HFF-Myc (cell line): ENCODE measurements around the gene ARHGAP44.
"Not testable (repeated sequence)": the region's sequence is repeated elsewhere in the genome, so short reads cannot be mapped to it uniquely, and the experiment has no call there.

Source experiments
- DNase-seq: peaks from one replicate; pipeline ENCODE4 v3.0.0-alpha.2; 2011; ENCODE audit warnings: low read depth; ENCODE audit errors: extremely low read depth
- H3K4me3 ChIP-seq: replicated peaks from 2 replicates; pipeline ENCODE4 v1.5.1; 2011; ENCODE audit warnings: low read depth, mild to moderate bottlenecking, control low read depth, low read length
- CTCF ChIP-seq: IDR thresholded peaks from 2 replicates; pipeline ENCODE4 v1.5.1; 2012; ENCODE audit warnings: mild to moderate bottlenecking, low read depth, low read length, control low read depth; ENCODE audit errors: missing control alignments

The ARHGAP44 gene

GRCh38 chr17:12974005-12974531 is 184.8 kb downstream of the ARHGAP44 start:
- no peak for TF ChIP-seq CTCF
- no peak overlapping the region for H3K4me3 ChIP-seq
- DNase-seq = no peak

- peak; percentile 12 for DNase-seq
- no peak for TF ChIP-seq CTCF
- H3K4me3 ChIP-seq = no peak overlapping the region
These were observed 187.9 kb downstream of the ARHGAP44 start for GRCh38 chr17:12977008-12977751.

- DNase-seq, H3K4me3 ChIP-seq: not testable (repeated sequence)
These were observed 189.5 kb downstream of the ARHGAP44 start for GRCh38 chr17:12978787-12979186.

GRCh38 chr17:12979246-12979645 is 189.9 kb downstream of the ARHGAP44 start:
- DNase-seq = no peak
- H3K4me3 ChIP-seq = no peak overlapping the region
- no peak for TF ChIP-seq CTCF

GRCh38 chr17:12979826-12980500 is 190.7 kb downstream of the ARHGAP44 start:
- DNase-seq = no peak
- no peak for TF ChIP-seq CTCF
- H3K4me3 ChIP-seq = no peak overlapping the region

- DNase-seq = no peak
- no peak overlapping the region for H3K4me3 ChIP-seq
- TF ChIP-seq CTCF = no peak
These were observed 192.9 kb downstream of the ARHGAP44 start for GRCh38 chr17:12982224-12982623.
